CD4-positive, alpha-beta T cell treated with Interleukin-21 for 1 hour (primary cell): ENCODE results near the gene ARL8A.

ENCODE experiments used
- DNase-seq: peaks from one replicate; pipeline ENCODE4 v3.0.0-alpha.2; 2020

ARL8A gene

GRCh38 chr1:202107801-202108731 is 36.5 kb downstream of the ARL8A start:
- no peak for DNase-seq

GRCh38 chr1:202107321-202107761 is 37.2 kb downstream of the ARL8A start:
- DNase-seq = no peak

GRCh38 chr1:202106340-202107254 is 37.9 kb downstream of the ARL8A start:
- DNase-seq = no peak

- DNase-seq = no peak
These were observed 38.8 kb downstream of the ARL8A start for GRCh38 chr1:202105571-202106339.

- no peak for DNase-seq
These were observed 40.5 kb downstream of the ARL8A start for GRCh38 chr1:202104073-202104472.

- DNase-seq = no peak
These were observed 43.4 kb downstream of the ARL8A start for GRCh38 chr1:202101184-202101583.

GRCh38 chr1:202093858-202094257 is 50.7 kb downstream of the ARL8A start:
- no peak for DNase-seq

GRCh38 chr1:202090994-202091393 is 53.5 kb downstream of the ARL8A start:
- DNase-seq = no peak

GRCh38 chr1:202088206-202088605 is 56.3 kb downstream of the ARL8A start:
- DNase-seq = no peak

- no peak for DNase-seq
These were observed 57.8 kb downstream of the ARL8A start for GRCh38 chr1:202086579-202087350.

GRCh38 chr1:202085682-202086373 is 58.7 kb downstream of the ARL8A start:
- DNase-seq = no peak

GRCh38 chr1:202084791-202085681 is 59.5 kb downstream of the ARL8A start:
- DNase-seq = no peak
